GM19395 (cell line): ENCODE measurements around the gene SIL1.
"Not testable (repeated sequence)": the region's sequence is repeated elsewhere in the genome, so short reads cannot be mapped to it uniquely, and the experiment has no call there.

ENCODE experiments used
- ATAC-seq: cut with Tn5 transposase; IDR thresholded peaks from one replicate; pipeline ENCODE4 v1.9.1; 2021; ENCODE audit warnings: mild to moderate bottlenecking, moderate library complexity; ENCODE audit not compliant: unreplicated experiment

The SIL1 gene

DNA sequence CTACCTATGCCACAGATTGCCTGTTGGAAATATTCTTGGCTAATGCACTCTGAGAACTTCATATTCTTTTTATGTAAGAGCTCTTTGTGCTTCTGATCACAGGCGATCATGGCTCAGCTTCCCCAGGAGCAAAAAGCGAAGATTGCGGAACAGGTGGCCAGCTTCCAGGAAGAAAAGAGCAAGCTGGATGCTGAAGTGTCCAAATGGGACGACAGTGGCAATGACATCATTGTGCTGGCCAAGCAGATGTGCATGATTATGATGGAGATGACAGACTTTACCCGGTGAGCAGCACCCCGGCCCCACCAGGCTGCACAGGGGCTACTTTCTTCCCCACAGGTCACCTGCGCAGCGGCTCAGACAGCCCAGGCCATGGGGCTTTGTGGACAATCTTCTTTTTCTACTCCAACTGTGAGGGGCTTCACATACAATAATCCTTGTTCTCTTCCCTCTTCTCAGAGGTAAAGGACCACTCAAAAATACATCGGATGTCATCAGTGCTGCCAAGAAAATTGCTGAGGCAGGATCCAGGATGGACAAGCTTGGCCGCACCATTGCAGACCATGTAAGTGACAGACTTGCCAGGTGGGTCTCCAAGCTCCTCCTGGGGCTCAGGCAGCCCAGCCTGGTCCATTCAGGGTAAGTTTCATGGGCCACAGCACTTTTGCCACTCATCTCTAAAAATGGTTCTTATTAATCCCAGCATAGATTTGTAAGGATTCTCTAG is 267.6 kb downstream of the SIL1 start:
- ATAC-seq: no peak

DNA sequence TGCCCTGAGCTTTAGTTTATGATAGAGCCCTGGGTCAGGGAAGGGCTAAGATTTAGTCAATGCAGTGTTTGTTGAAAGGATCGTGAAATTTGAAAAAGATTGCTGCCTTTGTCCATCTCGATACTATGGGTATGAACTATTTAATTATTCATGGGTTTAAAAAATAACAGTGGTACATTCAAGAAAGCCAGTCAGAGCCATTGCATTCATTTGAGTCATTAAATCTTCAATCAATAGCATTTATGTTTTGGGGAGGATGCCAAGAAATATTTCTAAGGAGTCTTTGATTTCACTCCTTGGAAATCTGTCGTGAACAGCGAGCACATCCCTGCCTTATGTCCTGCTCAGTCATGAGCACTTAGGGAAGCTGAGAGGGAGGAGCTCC is 268.6 kb downstream of the SIL1 start:
- ATAC-seq: no peak

DNA sequence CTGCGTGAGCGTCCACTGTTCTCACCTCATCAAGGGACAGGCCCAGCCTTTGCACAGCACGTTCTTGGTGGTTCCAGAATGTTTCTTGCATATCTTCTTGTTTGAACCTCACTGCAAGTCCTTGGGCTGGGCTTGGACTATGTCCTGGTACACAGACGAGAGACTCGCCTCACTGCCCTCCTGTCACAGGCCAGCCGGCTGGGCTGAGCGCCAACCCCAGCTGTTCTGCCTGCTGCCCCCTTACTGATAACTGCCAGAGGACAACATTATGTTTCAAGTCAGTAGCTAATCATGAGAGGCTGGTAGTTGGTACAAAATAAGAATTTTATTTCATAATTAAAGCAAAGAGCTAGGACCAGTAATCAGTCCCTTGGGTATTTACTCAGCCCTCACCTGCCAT is 270.2 kb downstream of the SIL1 start:
- ATAC-seq: no peak

DNA sequence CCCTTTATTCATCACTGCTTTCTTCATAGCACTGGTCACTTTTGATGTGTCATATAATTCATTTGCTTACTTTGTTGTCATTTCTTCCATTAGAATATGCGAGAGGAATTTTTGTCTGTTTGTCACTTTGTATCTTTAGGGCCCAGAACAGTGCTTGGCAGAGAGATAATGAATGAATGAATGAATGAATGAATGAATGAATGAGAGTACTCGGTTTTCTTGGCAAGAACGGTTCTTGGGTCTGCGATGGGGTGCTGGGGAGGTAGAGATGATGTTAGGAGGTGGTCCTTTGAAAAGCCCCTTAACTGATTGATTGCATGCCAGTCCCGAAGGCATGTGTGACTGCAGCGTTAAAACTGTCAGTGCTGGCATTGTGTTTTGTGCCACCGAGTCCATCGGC is 270.6 kb downstream of the SIL1 start:
- ATAC-seq: no peak

- no peak for ATAC-seq
Measured at GRCh38 chr5:138926688-138927448, 271.3 kb downstream of the SIL1 start.

DNA sequence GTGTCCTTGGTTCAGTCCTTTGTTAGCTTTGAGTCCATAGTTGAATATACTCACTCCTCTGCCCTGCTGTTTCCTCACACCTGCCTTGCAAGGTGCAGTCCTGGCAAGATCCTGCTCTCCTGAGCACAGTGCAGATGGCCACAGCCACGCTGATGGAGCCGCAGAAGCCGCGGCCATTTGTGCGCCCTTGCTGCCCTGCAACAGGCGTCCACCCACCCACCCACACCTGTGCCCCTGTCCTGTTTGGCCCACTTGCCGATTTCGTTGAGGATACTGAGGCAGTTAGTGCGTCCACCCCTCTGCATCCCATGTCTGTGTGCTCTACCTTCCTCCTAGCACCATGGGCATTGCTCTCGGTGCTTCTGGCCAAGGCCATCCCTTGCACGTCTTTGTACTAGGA is 271.9 kb downstream of the SIL1 start:
- no peak for ATAC-seq

DNA sequence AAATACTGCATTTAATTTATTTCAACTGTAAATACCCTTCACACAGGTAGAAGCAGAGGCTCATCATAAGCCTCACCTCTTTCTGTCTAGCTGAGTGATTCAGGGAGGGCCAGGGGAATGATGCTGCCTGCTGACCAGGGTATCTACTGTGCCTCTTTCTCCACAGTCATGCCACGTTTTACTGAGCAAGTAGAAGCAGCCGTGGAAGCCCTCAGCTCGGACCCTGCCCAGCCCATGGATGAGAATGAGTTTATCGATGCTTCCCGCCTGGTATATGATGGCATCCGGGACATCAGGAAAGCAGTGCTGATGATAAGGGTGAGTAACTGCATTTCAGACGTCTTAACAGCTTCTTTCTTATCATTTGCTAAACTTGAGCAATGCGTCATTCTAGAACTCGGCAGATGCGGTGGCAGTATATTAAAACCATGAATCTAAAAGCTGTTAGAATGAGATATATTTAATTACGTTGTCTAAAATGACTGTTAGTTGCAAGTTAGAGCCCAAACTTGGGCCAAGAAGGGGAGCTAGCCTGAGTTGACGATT is 273.0 kb downstream of the SIL1 start:
- ATAC-seq: no peak

GRCh38 chr5:138922494-138922893 is 275.7 kb downstream of the SIL1 start:
- no peak for ATAC-seq

GRCh38 chr5:138921362-138921761 is 276.8 kb downstream of the SIL1 start:
- not testable (repeated sequence) for ATAC-seq

- no peak for ATAC-seq
Measured at GRCh38 chr5:138920181-138920580, 278.0 kb downstream of the SIL1 start.

GRCh38 chr5:138918686-138919085 is 279.5 kb downstream of the SIL1 start:
- no peak for ATAC-seq

- ATAC-seq: no peak
Measured at GRCh38 chr5:138914338-138914737, 283.8 kb downstream of the SIL1 start.

- ATAC-seq: no peak
Measured at GRCh38 chr5:138913773-138914172, 284.4 kb downstream of the SIL1 start.

- ATAC-seq: no peak
Measured at GRCh38 chr5:138912093-138912492, 286.1 kb downstream of the SIL1 start.

DNA sequence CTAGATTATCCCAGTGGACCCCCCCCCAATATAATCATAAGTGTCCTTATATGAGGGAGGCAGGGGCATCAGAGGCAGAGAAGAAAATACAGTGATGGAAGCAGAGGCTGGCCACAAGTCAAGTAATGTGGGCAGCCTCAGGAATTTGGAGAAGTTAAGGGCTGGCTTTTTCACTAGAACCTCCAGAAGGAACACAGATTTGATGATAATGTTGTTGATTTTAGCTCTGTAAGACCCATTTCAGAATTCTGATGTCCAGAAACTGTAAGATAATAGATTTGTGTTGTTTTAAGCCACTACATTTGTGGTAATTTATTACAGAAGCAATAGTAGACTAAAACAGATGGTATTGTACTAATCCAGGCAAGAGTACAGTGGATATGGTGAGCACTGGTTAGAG is 286.7 kb downstream of the SIL1 start:
- ATAC-seq: no peak

DNA sequence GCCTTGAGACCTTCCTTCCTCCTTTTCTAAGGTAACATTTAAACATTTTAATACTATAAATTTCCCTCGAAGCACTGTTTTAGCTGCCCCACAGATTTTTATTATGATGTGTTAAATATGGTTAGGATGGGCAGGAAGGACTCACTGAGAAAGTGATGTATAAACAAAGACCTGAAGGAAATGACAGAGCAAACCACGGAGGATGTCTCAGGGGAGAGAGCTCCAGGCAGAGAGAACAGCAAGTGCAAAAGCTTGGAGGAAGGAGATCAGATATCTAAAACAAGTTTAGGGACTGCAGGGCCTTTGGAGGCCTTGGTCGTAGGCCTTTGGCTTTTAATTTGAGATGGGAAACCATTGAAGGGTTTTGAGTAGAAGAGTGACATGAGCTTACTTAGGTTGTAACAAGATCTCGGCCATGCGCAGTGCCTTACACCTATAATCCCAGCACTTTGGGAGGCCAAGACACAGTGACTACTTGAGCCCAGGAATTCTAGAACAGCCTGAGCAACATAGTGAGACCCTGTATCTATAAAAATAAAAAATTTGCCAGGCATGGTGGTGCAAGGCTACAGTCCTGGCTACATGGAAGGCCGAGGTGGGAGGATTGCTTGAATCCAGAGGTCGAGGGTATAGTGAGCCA is 287.5 kb downstream of the SIL1 start:
- no peak for ATAC-seq

DNA sequence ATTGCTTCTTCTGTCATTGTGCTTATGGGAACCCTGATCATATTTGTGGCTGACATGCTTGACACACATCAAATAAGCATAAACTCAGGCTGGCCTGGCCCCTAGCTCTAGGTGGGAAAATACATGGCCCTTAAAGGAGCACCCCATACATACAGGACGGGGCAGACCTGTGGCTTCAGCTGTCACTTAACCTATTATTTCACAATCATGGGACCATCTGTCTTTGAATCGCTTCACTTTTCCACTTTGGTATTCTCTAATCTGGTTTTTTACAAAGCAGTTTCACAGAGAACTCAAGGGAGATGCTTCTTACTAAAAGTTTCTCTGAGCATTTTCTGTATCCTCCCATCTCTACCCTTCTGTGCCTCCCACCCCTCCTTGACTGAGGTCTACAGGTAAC is 288.4 kb downstream of the SIL1 start:
- ATAC-seq: no peak

DNA sequence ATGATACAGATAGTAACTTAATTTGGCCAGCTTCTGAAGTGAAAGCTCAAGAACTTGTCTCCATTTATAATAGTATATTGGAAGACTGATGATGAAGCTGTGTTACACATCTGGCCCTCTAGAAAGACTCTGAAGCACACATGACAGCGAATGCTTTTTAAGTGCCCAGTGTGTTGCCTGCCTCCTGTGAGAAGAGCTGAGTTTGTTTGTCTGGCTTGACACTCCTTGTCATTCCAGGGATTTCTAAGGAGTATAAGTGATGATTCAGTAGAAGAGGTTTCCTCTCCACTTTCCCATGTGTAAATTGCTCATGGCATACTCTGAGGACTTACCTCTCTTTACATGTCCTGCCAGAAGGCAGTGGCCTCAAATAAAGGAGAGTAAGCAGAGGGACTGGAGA is 292.6 kb downstream of the SIL1 start:
- ATAC-seq: no peak

- ATAC-seq: no peak
Measured at GRCh38 chr5:138903130-138903775, 294.9 kb downstream of the SIL1 start.

DNA sequence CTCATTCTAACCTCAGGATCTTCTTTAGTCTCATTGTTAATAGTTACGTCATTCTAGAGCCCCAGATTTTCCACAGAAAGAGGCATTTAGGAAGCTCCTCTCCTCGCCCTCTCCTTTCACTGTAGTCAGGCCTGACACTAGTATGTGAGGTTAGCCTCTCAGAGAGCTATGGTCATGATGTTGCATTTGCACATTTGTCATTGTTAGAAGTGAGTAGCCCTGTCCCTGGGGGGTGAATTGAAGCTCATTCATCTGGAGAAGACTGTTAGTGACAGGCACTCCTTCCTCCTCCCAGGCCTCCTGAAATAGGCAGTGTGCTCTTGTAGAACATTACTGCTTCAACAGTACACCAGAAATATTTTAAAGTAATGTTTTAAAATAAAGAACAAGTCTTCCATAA is 296.5 kb downstream of the SIL1 start:
- ATAC-seq: no peak

GRCh38 chr5:138900281-138900965 is 297.7 kb downstream of the SIL1 start:
- ATAC-seq: no peak
